DOHH2 (cell line): ENCODE measurements around the gene CNIH2.

ENCODE experiments used
- EZH2phosphoT487 ChIP-seq: fragments of 200-600 bp; sonication (generic); IDR thresholded peaks from 2 replicates; pipeline ENCODE4 v1.6.1; 2017; ENCODE audit warnings: borderline replicate concordance, mild to moderate bottlenecking, antibody characterized with exemption, low read length, moderate library complexity, mixed read lengths
- TF ChIP-seq, protein P1 (sequence below): fragments of 200-600 bp; sonication (generic); IDR thresholded peaks from one replicate; pipeline ENCODE4 v1.5.1; 2014; ENCODE audit warnings: antibody characterized with exemption, mild to moderate bottlenecking, low read depth, low read length; ENCODE audit not compliant: poor library complexity, severe bottlenecking

DNA sequence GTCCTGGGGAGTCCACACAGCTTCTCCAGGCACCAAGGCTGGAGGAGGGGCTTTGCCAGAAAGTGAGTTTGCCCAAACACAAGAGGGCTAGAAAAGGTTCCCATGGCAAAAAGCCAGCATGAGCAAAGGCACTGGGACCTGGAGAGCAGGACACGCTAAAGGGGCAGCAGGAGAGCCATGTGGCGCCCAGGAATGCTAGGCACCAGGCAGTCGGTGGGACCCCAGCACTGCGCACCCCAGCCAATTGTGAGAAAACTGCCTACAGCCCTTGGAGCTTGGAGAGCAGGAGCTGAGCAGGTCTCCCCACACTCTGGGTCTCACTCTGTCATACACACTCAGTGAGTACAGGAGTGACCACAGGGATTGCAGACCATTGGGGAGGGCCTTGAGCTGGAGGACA, 14.7 kb upstream of the CNIH2 start:
- TF ChIP-seq, protein P1, sequence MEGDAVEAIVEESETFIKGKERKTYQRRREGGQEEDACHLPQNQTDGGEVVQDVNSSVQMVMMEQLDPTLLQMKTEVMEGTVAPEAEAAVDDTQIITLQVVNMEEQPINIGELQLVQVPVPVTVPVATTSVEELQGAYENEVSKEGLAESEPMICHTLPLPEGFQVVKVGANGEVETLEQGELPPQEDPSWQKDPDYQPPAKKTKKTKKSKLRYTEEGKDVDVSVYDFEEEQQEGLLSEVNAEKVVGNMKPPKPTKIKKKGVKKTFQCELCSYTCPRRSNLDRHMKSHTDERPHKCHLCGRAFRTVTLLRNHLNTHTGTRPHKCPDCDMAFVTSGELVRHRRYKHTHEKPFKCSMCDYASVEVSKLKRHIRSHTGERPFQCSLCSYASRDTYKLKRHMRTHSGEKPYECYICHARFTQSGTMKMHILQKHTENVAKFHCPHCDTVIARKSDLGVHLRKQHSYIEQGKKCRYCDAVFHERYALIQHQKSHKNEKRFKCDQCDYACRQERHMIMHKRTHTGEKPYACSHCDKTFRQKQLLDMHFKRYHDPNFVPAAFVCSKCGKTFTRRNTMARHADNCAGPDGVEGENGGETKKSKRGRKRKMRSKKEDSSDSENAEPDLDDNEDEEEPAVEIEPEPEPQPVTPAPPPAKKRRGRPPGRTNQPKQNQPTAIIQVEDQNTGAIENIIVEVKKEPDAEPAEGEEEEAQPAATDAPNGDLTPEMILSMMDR: no peak
- no peak for TF ChIP-seq EZH2phosphoT487
